GM11168 (cell line): ENCODE data around the gene ERN1.

Experiments used
- in situ Hi-C: fragments of 300-500 bp; cut with MboI; formaldehyde crosslinking; loops from one replicate; pipeline ENCODE4 v1.12.0; 2022; ENCODE audit warnings: low sequenced_read_pairs; ENCODE audit not compliant: unreplicated experiment

ERN1 gene

GRCh38 chr17:63998721-63999679, 130.9 kb downstream of the ERN1 start:
- in situ Hi-C loops = no loop called here

- in situ Hi-C loops = no loop called here
Measured at GRCh38 chr17:63998050-63998720, 131.8 kb downstream of the ERN1 start, which contains the start of gene PRR29. Gene PRR29 (plus strand): TSS chr17:63998351. CDS start chr17:63998365, 14 bp downstream.

- in situ Hi-C loops = no loop called here
Measured at GRCh38 chr17:63997341-63998048, 132.4 kb downstream of the ERN1 start.

GRCh38 chr17:63996430-63997182, 133.3 kb downstream of the ERN1 start:
- in situ Hi-C loops = no loop called here

GRCh38 chr17:63995626-63996025, 134.3 kb downstream of the ERN1 start:
- in situ Hi-C loops = no loop called here

- in situ Hi-C loops = no loop called here
Measured at GRCh38 chr17:63993368-63993985, 136.5 kb downstream of the ERN1 start.

GRCh38 chr17:63991611-63992010, 138.3 kb downstream of the ERN1 start:
- in situ Hi-C loops = no loop called here

- in situ Hi-C loops = no loop called here
Measured at GRCh38 chr17:63989622-63990345, 140.2 kb downstream of the ERN1 start.
